Activated naive CD4-positive, alpha-beta T cell treated with anti-CD3 and anti-CD28 coated beads, Interleukin-2, amount 50 U/mL, for 24 hours (primary cell): ENCODE results near the gene TTF2.

ENCODE experiments used
- H3K27ac Mint-ChIP-seq: one replicate; pipeline ENCODE4 v1.8.0; 2021; ENCODE audit warnings: mild to moderate bottlenecking, mixed read lengths
- H3K27me3 Mint-ChIP-seq: one replicate; pipeline ENCODE4 v1.8.0; 2021; ENCODE audit warnings: mixed read lengths
- H3K36me3 Mint-ChIP-seq: one replicate; pipeline ENCODE4 v1.8.0; 2021; ENCODE audit warnings: mixed read lengths
- H3K4me1 Mint-ChIP-seq: one replicate; pipeline ENCODE4 v1.8.0; 2021; ENCODE audit warnings: mixed read lengths
- H3K4me3 Mint-ChIP-seq: one replicate; pipeline ENCODE4 v1.8.0; 2021; ENCODE audit warnings: mild to moderate bottlenecking, mixed read lengths
- H3K9me3 Mint-ChIP-seq: one replicate; pipeline ENCODE4 v1.8.0; 2021; ENCODE audit warnings: mixed read lengths

Gene TTF2

GRCh38 chr1:117033772-117034171 lies 26.4 kb upstream of the TTF2 start:
- Mint-ChIP-seq H3K4me1 (peaks cover 22% of the 10 kb centered on the region), H3K36me3 (peaks cover 3% of the 10 kb centered on the region)

GRCh38 chr1:117034791-117035290 lies 25.3 kb upstream of the TTF2 start:
- no peaks in the 10 kb centered on the region for H3K9me3 Mint-ChIP-seq
- no peak overlapping the region for H3K27ac Mint-ChIP-seq
- peaks cover 20% of the 10 kb centered on the region for H3K4me1 Mint-ChIP-seq
- H3K4me3 Mint-ChIP-seq, result no peak overlapping the region
- peaks cover 3% of the 10 kb centered on the region for H3K36me3 Mint-ChIP-seq
- no peaks in the 10 kb centered on the region for H3K27me3 Mint-ChIP-seq

More at GRCh38 chr1:117033772-117034171, 26.4 kb upstream of the TTF2 start:
- no peak overlapping the region for H3K4me3 Mint-ChIP-seq
- H3K9me3 Mint-ChIP-seq, result no peaks in the 10 kb centered on the region
- no peaks in the 10 kb centered on the region for H3K27me3 Mint-ChIP-seq
- no peak overlapping the region for H3K27ac Mint-ChIP-seq

- Mint-ChIP-seq H3K27ac (no peak overlapping the region), H3K9me3 (no peaks in the 10 kb centered on the region), H3K36me3 (peaks cover 3% of the 10 kb centered on the region), H3K4me3 (no peak overlapping the region), H3K27me3 (no peaks in the 10 kb centered on the region), H3K4me1 (peaks cover 11% of the 10 kb centered on the region)
These were observed 24.1 kb upstream of the TTF2 start for GRCh38 chr1:117036018-117036461.

GRCh38 chr1:117037802-117038201 lies 22.3 kb upstream of the TTF2 start:
- Mint-ChIP-seq H3K27ac (peak overlapping the region; percentile 20), H3K4me3 (no peak overlapping the region), H3K27me3 (no peaks in the 10 kb centered on the region), H3K36me3 (peaks cover 2% of the 10 kb centered on the region), H3K4me1 (peaks cover 9% of the 10 kb centered on the region), H3K9me3 (no peaks in the 10 kb centered on the region)

GRCh38 chr1:117038236-117038635 lies 21.9 kb upstream of the TTF2 start:
- Mint-ChIP-seq H3K27me3 (no peaks in the 10 kb centered on the region), H3K4me3 (no peak overlapping the region), H3K27ac (no peak overlapping the region), H3K9me3 (no peaks in the 10 kb centered on the region), H3K36me3 (peaks cover 2% of the 10 kb centered on the region), H3K4me1 (peaks cover 5% of the 10 kb centered on the region)

- peaks cover 5% of the 10 kb centered on the region for H3K9me3 Mint-ChIP-seq
- peaks cover 2% of the 10 kb centered on the region for H3K36me3 Mint-ChIP-seq
- no peaks in the 10 kb centered on the region for H3K27me3 Mint-ChIP-seq
- peaks cover 23% of the 10 kb centered on the region for H3K4me1 Mint-ChIP-seq
- no peak overlapping the region for H3K27ac Mint-ChIP-seq
- H3K4me3 Mint-ChIP-seq, result no peak overlapping the region
These were observed 15.9 kb upstream of the TTF2 start for GRCh38 chr1:117044217-117044616.

- no peak overlapping the region for H3K4me3 Mint-ChIP-seq
- H3K4me1 Mint-ChIP-seq, result peaks cover 37% of the 10 kb centered on the region
- no peak overlapping the region for H3K27ac Mint-ChIP-seq
- no peaks in the 10 kb centered on the region for H3K27me3 Mint-ChIP-seq
- H3K36me3 Mint-ChIP-seq, result peaks cover 2% of the 10 kb centered on the region
- peaks cover 5% of the 10 kb centered on the region for H3K9me3 Mint-ChIP-seq
These were observed 14.5 kb upstream of the TTF2 start for GRCh38 chr1:117045644-117046043.

GRCh38 chr1:117046781-117047180 lies 13.3 kb upstream of the TTF2 start:
- no peak overlapping the region for H3K27ac Mint-ChIP-seq
- H3K4me1 Mint-ChIP-seq, result peaks cover 48% of the 10 kb centered on the region
- H3K4me3 Mint-ChIP-seq, result no peak overlapping the region
- H3K27me3 Mint-ChIP-seq, result no peaks in the 10 kb centered on the region
- peaks cover 5% of the 10 kb centered on the region for H3K9me3 Mint-ChIP-seq
- H3K36me3 Mint-ChIP-seq, result no peaks in the 10 kb centered on the region

GRCh38 chr1:117047271-117047670 lies 12.9 kb upstream of the TTF2 start:
- Mint-ChIP-seq H3K4me1 (peaks cover 53% of the 10 kb centered on the region), H3K4me3 (no peak overlapping the region), H3K9me3 (peaks cover 5% of the 10 kb centered on the region), H3K36me3 (no peaks in the 10 kb centered on the region), H3K27ac (no peak overlapping the region), H3K27me3 (no peaks in the 10 kb centered on the region)

- peak overlapping the region; percentile 90 for H3K27ac Mint-ChIP-seq
- H3K9me3 Mint-ChIP-seq, result no peaks in the 10 kb centered on the region
- H3K4me1 Mint-ChIP-seq, result peaks cover 57% of the 10 kb centered on the region
- no peak overlapping the region for H3K4me3 Mint-ChIP-seq
- no peaks in the 10 kb centered on the region for H3K27me3 Mint-ChIP-seq
- no peaks in the 10 kb centered on the region for H3K36me3 Mint-ChIP-seq
These were observed 10.3 kb upstream of the TTF2 start for GRCh38 chr1:117049857-117050256.

GRCh38 chr1:117051224-117052064 lies 8.7 kb upstream of the TTF2 start:
- Mint-ChIP-seq H3K9me3 (no peaks in the 10 kb centered on the region), H3K27me3 (no peaks in the 10 kb centered on the region), H3K27ac (peak overlapping the region; percentile 95), H3K36me3 (no peaks in the 10 kb centered on the region), H3K4me3 (peak overlapping the region; percentile 79), H3K4me1 (peaks cover 62% of the 10 kb centered on the region)

GRCh38 chr1:117054068-117054467 lies 6.1 kb upstream of the TTF2 start:
- Mint-ChIP-seq H3K27me3 (no peaks in the 10 kb centered on the region), H3K36me3 (no peaks in the 10 kb centered on the region), H3K4me1 (peaks cover 50% of the 10 kb centered on the region), H3K4me3 (no peak overlapping the region), H3K9me3 (no peaks in the 10 kb centered on the region), H3K27ac (peak overlapping the region; percentile 47)

- Mint-ChIP-seq H3K4me1 (peaks cover 50% of the 10 kb centered on the region), H3K27ac (peak overlapping the region; percentile 95), H3K4me3 (no peak overlapping the region), H3K27me3 (no peaks in the 10 kb centered on the region), H3K9me3 (no peaks in the 10 kb centered on the region), H3K36me3 (peaks cover 16% of the 10 kb centered on the region)
These were observed 1.3 kb upstream of the TTF2 start for GRCh38 chr1:117058810-117059209.

GRCh38 chr1:117059334-117059677 lies 820 bp upstream of the TTF2 start:
- Mint-ChIP-seq H3K4me3 (no peak overlapping the region), H3K27me3 (no peaks in the 10 kb centered on the region), H3K36me3 (peaks cover 19% of the 10 kb centered on the region), H3K27ac (peak overlapping the region; percentile 95), H3K4me1 (peaks cover 54% of the 10 kb centered on the region), H3K9me3 (no peaks in the 10 kb centered on the region)

- Mint-ChIP-seq H3K27ac (no peak overlapping the region), H3K4me1 (peaks cover 50% of the 10 kb centered on the region), H3K27me3 (no peaks in the 10 kb centered on the region), H3K36me3 (peaks cover 25% of the 10 kb centered on the region), H3K9me3 (no peaks in the 10 kb centered on the region), H3K4me3 (no peak overlapping the region)
These were observed 553 bp downstream of the TTF2 start for GRCh38 chr1:117060441-117061317.

- peak overlapping the region; percentile 20 for H3K27ac Mint-ChIP-seq
- H3K9me3 Mint-ChIP-seq, result no peaks in the 10 kb centered on the region
- peaks cover 51% of the 10 kb centered on the region for H3K4me1 Mint-ChIP-seq
- no peaks in the 10 kb centered on the region for H3K27me3 Mint-ChIP-seq
- peaks cover 30% of the 10 kb centered on the region for H3K36me3 Mint-ChIP-seq
- H3K4me3 Mint-ChIP-seq, result peak overlapping the region; percentile 70
These were observed 1.9 kb downstream of the TTF2 start for GRCh38 chr1:117061986-117062415.
